ENCODE measurements around the gene CHRM4.

Gene CHRM4

DNA sequence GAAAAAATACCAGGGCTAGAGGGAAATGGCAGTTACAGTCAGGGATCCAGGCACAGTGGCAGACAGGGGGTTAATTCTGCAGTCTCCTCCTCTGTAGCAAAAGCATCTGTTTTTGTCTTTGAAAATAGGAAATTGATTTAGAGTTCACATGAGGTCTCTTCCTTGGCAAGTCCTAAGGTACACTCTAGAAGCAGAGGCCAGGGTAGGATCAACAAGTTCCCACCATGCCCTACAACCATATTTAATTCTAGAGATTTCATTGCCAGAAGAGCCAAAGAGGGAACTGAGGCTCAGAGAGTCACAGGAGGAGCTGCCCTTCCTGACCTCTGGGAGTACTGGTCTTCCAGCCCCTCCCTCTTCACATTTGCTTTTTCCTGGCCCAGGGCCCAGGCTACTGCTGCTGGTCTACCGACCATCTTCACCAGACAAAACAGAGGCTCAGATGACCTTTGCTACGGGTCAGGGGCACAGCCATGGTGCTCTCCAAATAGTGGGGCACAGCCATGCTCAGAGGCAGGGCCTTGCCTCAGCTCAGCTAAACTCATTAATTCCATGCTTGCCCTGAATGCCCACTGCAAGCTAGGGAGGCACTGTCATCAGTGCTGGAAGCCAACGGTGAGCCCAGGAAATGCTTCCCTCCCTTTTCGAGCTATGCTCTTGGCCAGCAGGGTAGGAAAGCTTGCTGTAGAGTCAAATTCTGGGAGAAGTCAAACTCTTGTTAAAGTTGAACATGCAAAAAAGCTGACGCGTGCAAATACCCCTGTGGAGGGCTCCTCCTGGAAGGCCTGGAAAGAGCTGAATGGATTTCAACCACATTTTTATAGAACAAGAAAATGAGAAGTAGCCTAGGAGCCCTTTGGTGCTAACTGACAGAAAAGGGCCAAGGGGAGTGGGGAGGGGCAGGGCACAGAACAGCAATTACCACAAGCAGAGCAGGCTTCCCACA, 11.7 kb upstream of the CHRM4 start:
- no peak for DNase-seq

DNA sequence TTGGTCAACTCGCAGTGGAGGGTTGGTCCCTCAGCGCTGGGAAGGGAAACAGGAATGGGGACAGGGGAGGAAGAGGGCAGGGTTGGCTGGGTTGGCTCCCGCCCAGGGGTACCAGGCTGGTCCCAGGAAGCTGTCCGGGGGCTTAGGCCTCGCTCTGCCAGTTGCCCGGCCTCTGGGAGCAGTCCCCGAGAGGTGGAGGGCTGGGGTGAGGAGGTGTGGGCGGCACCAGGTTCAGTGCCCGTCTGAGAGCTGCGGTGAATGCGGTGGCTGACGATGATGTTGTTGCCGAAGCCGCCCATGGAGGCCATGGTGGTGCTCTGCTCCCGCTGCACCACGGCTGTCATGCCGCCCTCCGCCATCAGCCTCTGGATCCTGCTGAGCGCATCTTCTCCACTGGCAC, 6.0 kb upstream of the CHRM4 start:
- no peak for DNase-seq

GRCh38 chr11:46393759-46394158, 2.2 kb upstream of the CHRM4 start:
- DNase-seq = no peak

DNA sequence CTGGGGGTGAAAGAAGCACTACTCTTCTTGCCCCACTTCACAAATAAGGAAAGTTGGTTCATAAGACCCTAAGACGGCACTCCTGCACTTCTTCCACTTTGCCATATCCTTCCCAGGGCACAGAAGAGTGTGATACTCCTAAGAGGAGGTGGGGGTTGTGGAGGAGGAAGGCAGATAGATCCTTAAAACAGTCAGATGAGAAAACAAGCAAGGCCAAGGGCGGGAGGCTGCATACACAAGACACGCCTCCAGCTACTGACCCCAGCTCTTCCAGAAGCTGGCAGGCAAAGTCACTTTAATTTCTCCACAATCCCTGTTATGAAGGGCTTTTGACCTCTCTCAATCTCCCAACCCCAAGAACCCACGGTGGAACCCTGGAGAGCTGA, 1.6 kb upstream of the CHRM4 start:
- no peak for DNase-seq

- peak; percentile 59 to 72 (median 64) for DNase-seq
Observed at GRCh38 chr11:46392421-46393230, 1.1 kb upstream of the CHRM4 start.

GRCh38 chr11:46391186-46391577, 394 bp downstream of the CHRM4 start:
- DNase-seq = no peak

GRCh38 chr11:46390331-46391171, 1.0 kb downstream of the CHRM4 start:
- DNase-seq = no peak

GRCh38 chr11:46389450-46390330, 1.9 kb downstream of the CHRM4 start:
- DNase-seq = peak in 2 of 5 experiments; percentile 21 to 54

DNA sequence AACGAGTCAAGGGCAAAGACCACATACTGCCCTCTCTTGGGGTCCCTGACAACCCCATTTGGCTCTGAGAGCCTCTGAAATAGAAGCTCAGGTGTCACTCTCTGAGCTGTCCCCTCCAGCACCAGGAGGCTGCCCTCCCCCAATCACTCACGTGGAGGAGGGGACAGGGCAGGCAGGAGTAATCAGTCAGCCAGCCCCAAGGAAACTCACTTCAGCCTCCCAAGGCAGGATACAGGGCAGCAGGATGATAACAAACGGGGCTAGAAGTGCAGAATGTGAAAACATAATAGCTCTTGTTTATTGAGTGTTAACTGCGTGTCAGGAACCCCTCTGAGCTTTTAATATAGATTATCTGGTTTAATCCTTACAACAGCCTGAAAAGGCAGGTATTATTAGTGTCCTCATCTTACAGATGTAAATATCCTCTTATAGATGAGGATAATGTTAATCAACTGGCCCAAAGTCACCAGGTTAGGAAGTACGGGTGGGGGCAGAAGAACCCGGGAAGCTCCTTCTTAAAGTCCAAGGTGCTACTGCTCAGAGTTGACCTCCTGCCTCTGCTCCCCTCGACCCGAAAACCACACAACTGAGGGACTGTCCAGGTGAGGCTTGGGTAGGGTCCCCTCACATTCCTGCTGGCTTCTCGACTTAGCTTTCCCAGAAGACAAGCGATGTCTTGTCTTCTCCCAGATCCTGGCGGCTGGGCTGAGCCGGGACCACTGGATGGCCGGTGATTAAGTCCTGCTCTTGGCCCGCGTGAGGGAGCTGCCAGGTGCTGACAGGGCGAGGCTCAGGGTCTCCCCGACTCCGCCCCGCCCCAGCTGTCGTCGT, 2.7 kb downstream of the CHRM4 start:
- no peak for DNase-seq

- peak in 1 of 5 experiments; percentile 30 for DNase-seq
Observed at GRCh38 chr11:46387919-46388618, 3.5 kb downstream of the CHRM4 start.

DNA sequence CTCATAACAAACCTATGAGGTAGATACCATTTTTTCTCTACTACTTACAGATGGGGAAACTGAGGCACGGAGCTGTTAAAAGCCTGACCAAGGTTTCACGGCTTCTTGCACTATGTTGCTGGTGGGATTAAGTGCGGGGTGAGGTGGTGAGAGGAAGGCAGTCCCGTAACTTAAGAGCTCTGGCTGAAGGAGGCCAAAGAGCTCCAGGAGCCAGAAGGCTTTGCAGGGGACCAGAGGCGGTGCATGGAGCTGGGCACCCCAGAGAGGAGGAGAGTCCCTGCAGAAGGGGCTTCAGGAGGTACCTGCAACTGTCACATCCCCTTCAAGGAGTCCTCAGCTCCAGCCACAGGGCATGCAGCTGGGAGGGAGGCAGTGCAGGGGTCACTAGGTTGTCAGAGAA, 4.1 kb downstream of the CHRM4 start:
- DNase-seq = no peak

GRCh38 chr11:46386674-46387073, 4.9 kb downstream of the CHRM4 start:
- no peak for DNase-seq

DNA sequence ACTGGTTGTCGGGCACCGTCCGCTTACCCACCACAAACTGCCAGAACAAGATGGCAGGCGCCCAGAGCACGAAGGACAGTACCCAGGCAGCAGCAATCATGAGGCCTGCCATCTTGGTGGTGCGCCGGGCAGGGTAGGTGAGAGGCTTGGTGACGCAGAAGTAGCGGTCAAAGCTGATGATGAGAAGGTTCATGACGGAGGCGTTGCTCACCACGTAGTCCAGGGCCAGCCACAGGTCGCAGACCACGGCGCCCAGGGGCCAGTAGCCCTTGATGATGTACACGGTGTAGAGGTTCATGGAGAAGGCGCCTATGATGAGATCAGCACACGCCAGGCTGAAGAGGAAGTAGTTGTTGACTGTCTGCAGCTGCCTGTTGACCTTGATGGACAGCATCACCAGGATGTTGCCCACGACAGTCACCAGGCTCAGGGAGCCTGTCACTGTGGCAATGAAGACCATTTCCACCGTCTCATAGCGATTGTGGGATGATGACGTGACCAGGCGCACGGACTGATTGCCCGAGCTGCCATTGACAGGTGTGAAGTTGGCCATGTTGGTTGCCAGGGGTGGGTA, 5.5 kb downstream of the CHRM4 start:
- no peak for DNase-seq

DNA sequence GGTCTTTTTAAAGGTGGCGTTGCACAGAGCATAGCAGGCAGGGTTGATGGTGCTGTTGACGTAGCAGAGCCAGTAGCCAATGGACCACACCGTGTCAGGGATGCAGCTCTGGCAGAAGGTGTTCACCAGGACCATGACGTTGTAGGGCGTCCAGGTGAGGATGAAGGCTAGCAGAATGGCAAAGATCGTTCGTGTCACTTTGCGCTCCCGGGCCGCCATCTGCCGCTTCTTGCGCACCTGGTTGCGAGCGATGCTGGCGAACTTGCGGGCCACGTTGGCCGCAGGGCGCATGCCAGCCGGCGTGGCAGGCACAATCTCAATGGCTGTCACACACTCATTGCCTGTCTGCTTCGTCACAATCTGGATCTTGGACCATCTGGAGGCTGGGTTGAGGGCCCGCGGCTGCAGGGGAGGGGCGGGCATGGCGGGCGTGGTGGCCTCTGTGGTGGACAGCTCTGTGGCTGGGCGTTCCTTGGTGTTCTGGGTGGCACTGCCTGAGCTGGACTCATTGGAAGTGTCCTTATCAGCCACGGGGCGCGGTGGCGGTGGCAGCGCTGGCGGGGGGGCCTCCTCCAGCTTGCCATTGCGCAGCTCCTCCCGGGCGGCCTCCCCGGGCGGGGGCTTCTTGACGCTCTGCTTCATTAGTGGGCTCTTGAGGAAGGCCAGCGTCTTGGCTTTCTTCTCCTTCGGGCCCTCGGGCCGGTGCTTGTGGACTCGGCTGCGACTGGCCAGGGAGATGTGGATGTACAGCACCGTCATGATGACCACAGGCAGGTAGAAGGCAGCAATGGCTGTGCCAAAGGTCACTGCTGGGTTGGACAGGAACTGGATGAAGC, 6.2 kb downstream of the CHRM4 start:
- DNase-seq = no peak

- no peak for DNase-seq
Observed at GRCh38 chr11:46383974-46384701, 7.4 kb downstream of the CHRM4 start.

DNA sequence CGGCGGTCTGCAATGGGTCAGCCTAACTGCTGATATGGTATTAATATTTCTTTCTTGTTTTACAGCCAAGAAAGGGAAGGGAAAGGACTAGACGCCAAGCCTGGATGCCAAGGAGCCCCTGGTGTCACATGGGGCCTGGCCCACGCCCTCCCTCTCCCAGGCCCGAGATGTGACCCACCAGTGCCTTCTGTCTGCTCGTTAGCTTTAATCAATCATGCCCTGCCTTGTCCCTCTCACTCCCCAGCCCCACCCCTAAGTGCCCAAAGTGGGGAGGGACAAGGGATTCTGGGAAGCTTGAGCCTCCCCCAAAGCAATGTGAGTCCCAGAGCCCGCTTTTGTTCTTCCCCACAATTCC, 8.2 kb downstream of the CHRM4 start:
- no peak for DNase-seq

DNA sequence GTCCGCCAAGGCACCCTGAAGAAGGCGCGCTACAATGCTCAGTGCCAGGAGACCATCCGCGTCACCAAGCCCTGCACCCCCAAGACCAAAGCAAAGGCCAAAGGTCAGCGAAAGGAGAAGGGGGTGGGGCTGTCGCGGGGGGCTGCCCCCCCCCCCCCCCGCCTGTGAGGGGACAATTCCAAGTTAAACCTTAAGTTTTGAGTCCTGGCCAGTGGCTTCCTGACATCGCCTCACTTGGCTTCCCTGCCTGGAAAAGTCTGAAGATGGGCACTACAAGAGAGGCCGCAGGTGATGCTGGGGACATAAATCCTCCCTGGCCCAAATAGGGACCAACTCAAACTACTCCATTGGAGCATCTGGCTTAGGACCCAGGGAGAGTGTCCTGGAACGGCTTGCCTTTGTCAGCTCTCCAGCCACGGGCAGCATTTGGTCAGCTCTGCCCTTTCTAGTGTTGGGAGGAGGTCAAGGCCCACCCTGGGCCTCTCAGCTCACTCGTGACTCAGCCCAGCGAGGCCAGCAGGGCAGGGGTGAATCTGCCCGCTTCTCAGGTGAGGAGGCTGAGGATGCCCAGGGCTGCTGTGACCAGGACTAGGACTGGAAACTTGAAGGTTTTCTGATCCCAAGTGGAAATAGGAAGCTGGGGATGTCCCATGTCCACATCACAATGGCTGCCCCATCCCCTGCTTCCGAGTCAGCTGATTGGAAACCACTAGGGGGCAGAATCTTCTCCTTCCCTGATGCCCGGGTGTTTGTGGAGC, 8.8 kb downstream of the CHRM4 start:
- DNase-seq = no peak

Data from T-helper 2 cell (primary cell).